ENCODE measurements around the gene GEMIN7. TPM values are rescaled to one million over a fixed set of nuclear protein-coding genes. Genes with fewer than 3 reads are reported as not detected.

The GEMIN7 gene
- polyA plus RNA-seq, 3 donors, result 16.0 to 20.3 (median 20.1) TPM

GRCh38 chr19:45082170-45082569 lies 3.1 kb downstream of the GEMIN7 start:
- DNase-seq (ENCODE audit: low read depth in 3 of 3, low spot score in 2 of 3), result no peak

- DNase-seq (ENCODE audit: low read depth in 3 of 3, low spot score in 2 of 3), result no peak
Measured at GRCh38 chr19:45086480-45086879, 7.4 kb downstream of the GEMIN7 start.

GRCh38 chr19:45087531-45087930 lies 8.5 kb downstream of the GEMIN7 start:
- DNase-seq (ENCODE audit: low read depth in 3 of 3, low spot score in 2 of 3), result no peak

- DNase-seq (ENCODE audit: low read depth in 3 of 3, low spot score in 2 of 3), result no peak
Measured at GRCh38 chr19:45090034-45090433, 11.0 kb downstream of the GEMIN7 start.

- DNase-seq (ENCODE audit: low read depth in 3 of 3, low spot score in 2 of 3), result no peak
Measured at GRCh38 chr19:45090606-45091005, 11.5 kb downstream of the GEMIN7 start.

- DNase-seq (ENCODE audit: low read depth in 3 of 3, low spot score in 2 of 3), result peak; percentile 96 to 99 (median 98)
Measured at GRCh38 chr19:45091031-45091923, 12.2 kb downstream of the GEMIN7 start.

- DNase-seq (ENCODE audit: low read depth in 3 of 3, low spot score in 2 of 3), result peak; percentile 93 to 96 (median 94)
Measured at GRCh38 chr19:45092747-45093678, 14.0 kb downstream of the GEMIN7 start, which contains the start of gene PPP1R37. TSS of gene PPP1R37 (plus strand) at chr19:45093179. CDS start at chr19:45093326, 147 bp downstream.

GRCh38 chr19:45094137-45094536 lies 15.1 kb downstream of the GEMIN7 start:
- no peak for DNase-seq (ENCODE audit: low read depth in 3 of 3, low spot score in 2 of 3)

- DNase-seq (ENCODE audit: low read depth in 3 of 3, low spot score in 2 of 3), result no peak
Measured at GRCh38 chr19:45094707-45095106, 15.6 kb downstream of the GEMIN7 start.

GRCh38 chr19:45095496-45096413 lies 16.7 kb downstream of the GEMIN7 start:
- DNase-seq (ENCODE audit: low read depth in 3 of 3, low spot score in 2 of 3), result no peak

- DNase-seq (ENCODE audit: low read depth in 3 of 3, low spot score in 2 of 3), result no peak
Measured at GRCh38 chr19:45096700-45097099, 17.6 kb downstream of the GEMIN7 start.

GRCh38 chr19:45097450-45097775 lies 18.4 kb downstream of the GEMIN7 start:
- no peak for DNase-seq (ENCODE audit: low read depth in 3 of 3, low spot score in 2 of 3)

- DNase-seq (ENCODE audit: low read depth in 3 of 3, low spot score in 2 of 3), result no peak
Measured at GRCh38 chr19:45097776-45098520, 18.9 kb downstream of the GEMIN7 start.

- DNase-seq (ENCODE audit: low read depth in 3 of 3, low spot score in 2 of 3), result no peak
Measured at GRCh38 chr19:45098521-45099466, 19.7 kb downstream of the GEMIN7 start.

GRCh38 chr19:45099467-45100191 lies 20.6 kb downstream of the GEMIN7 start:
- no peak for DNase-seq (ENCODE audit: low read depth in 3 of 3, low spot score in 2 of 3)

GRCh38 chr19:45100201-45100600 lies 21.1 kb downstream of the GEMIN7 start:
- DNase-seq (ENCODE audit: low read depth in 3 of 3, low spot score in 2 of 3), result no peak

- DNase-seq (ENCODE audit: low read depth in 3 of 3, low spot score in 2 of 3), result no peak
Measured at GRCh38 chr19:45100846-45101252, 21.8 kb downstream of the GEMIN7 start.

GRCh38 chr19:45101806-45102205 lies 22.7 kb downstream of the GEMIN7 start:
- no peak for DNase-seq (ENCODE audit: low read depth in 3 of 3, low spot score in 2 of 3)

Data from right renal cortex interstitium (tissue), 3 donors.